IPS-18a (cell line): ENCODE measurements around the gene CDADC1.

Experiments used
- H3K27ac ChIP-seq: one replicate; pipeline ENCODE4 v1.5.1; 2013; ENCODE audit warnings: low read length
- H3K27me3 ChIP-seq: one replicate; pipeline ENCODE4 v1.6.1; 2013; ENCODE audit warnings: mild to moderate bottlenecking, low read length; ENCODE audit not compliant: control insufficient read depth, insufficient read depth
- H3K36me3 ChIP-seq: one replicate; pipeline ENCODE4 v1.6.1; 2013; ENCODE audit warnings: low read depth, low read length; ENCODE audit not compliant: control insufficient read depth
- H3K4me1 ChIP-seq: one replicate; pipeline ENCODE4 v1.6.1; 2013; ENCODE audit warnings: low read depth, low read length; ENCODE audit not compliant: control insufficient read depth
- H3K4me3 ChIP-seq: one replicate; pipeline ENCODE4 v1.5.1; 2013; ENCODE audit warnings: low read length
- H3K9ac ChIP-seq: one replicate; pipeline ENCODE4 v1.6.1; 2013; ENCODE audit warnings: mild to moderate bottlenecking, low read length, moderate library complexity
- H3K9me3 ChIP-seq: one replicate; pipeline ENCODE4 v1.6.1; 2013; ENCODE audit warnings: low read depth, low read length; ENCODE audit not compliant: control insufficient read depth

The CDADC1 gene

GRCh38 chr13:49308097-49308875, 60.6 kb downstream of the CDADC1 start:
- no peak overlapping the region for H3K27ac ChIP-seq
- H3K4me1 ChIP-seq = no peaks in the 10 kb centered on the region
- H3K9me3 ChIP-seq = no peaks in the 10 kb centered on the region
- no peak overlapping the region for H3K4me3 ChIP-seq
- H3K9ac ChIP-seq = no peak overlapping the region
- H3K36me3 ChIP-seq = no peaks in the 10 kb centered on the region
- no peaks in the 10 kb centered on the region for H3K27me3 ChIP-seq

DNA sequence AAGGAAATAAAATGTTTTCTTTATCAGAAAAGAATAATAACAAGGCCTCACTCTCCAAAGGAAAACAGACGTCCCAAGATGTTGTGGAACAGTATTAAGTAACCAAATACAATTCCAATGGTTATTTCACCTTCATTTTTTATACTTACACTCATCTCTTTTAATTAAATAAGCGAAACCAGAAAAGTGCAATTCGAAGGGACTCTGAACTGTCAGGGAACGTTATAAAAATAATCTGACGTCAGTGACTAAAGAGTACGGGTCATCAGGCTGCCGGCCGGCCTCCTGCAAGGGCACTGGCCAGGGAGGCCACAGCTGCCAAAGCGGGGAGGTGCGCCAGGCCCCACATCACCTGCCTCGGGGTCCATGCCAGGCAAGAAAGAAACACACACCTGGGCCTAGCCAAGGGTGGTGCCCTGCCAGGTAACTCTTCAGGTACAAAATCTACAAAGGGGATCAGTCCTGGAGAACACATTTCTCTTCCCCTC, 61.2 kb downstream of the CDADC1 start:
- H3K36me3 ChIP-seq = no peaks in the 10 kb centered on the region
- H3K4me3 ChIP-seq = no peak overlapping the region
- H3K4me1 ChIP-seq = no peaks in the 10 kb centered on the region
- H3K9ac ChIP-seq = no peak overlapping the region
- H3K9me3 ChIP-seq = no peaks in the 10 kb centered on the region
- H3K27ac ChIP-seq = no peak overlapping the region
- no peaks in the 10 kb centered on the region for H3K27me3 ChIP-seq

GRCh38 chr13:49310251-49310650, 62.5 kb downstream of the CDADC1 start:
- Histone ChIP-seq H3K4me3 (no peak overlapping the region), H3K36me3 (no peaks in the 10 kb centered on the region), H3K27ac (no peak overlapping the region), H3K9me3 (no peaks in the 10 kb centered on the region), H3K4me1 (no peaks in the 10 kb centered on the region), H3K27me3 (no peaks in the 10 kb centered on the region), H3K9ac (no peak overlapping the region)

DNA sequence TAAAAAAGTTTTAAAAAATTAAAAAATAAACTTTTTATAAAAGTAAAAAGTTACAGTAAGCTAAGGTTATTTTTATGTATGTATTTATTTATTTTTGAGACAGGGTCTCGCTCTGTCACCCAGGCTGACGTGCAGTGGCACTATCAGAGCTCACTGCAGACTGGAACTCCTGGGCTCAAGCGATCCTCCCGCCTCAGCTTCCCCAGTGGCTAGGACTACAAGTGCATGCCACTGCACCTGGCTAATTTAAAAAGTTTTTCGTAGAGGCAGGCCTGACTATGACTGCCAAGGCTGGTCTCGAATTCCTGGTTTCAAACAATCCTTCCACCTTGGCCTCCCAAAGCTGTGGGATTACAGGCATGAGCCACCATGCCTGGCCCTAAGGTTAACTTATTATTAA, 64.1 kb downstream of the CDADC1 start:
- H3K4me1 ChIP-seq = no peaks in the 10 kb centered on the region
- H3K27ac ChIP-seq = no peak overlapping the region
- no peaks in the 10 kb centered on the region for H3K36me3 ChIP-seq
- no peak overlapping the region for H3K4me3 ChIP-seq
- H3K9me3 ChIP-seq = no peaks in the 10 kb centered on the region
- no peak overlapping the region for H3K9ac ChIP-seq
- H3K27me3 ChIP-seq = no peaks in the 10 kb centered on the region

DNA sequence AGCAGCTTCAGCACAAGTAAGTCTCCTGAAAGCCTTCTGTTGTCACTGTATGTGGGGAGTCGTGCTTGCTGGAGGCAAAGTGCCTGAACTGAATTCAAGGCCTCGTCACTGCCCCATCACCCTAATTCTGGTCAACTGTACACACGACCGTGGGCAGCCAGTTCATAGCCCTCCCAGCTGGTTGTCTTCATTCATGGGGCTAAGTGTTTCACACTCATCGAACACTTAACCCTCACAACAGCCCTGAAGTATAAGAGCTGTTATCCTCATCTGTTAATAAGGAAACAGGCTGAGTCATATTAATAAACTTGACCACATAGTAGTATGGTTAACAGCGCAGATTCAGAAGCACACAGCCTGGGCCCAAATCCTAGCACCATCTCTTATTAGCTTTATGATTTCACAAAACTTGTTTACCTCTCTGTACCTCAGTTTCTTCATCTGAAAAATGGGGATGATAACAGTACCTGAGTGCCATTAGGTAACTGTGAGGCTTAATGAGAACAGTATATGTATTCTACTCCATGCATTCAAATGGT, 66.7 kb downstream of the CDADC1 start:
- Histone ChIP-seq H3K9me3 (no peaks in the 10 kb centered on the region), H3K9ac (no peak overlapping the region), H3K4me3 (no peak overlapping the region), H3K27ac (no peak overlapping the region), H3K36me3 (no peaks in the 10 kb centered on the region), H3K27me3 (no peaks in the 10 kb centered on the region), H3K4me1 (no peaks in the 10 kb centered on the region)

GRCh38 chr13:49315036-49315565, 67.4 kb downstream of the CDADC1 start:
- H3K36me3 ChIP-seq = no peaks in the 10 kb centered on the region
- H3K9ac ChIP-seq = no peak overlapping the region
- no peak overlapping the region for H3K27ac ChIP-seq
- H3K27me3 ChIP-seq = no peaks in the 10 kb centered on the region
- no peaks in the 10 kb centered on the region for H3K9me3 ChIP-seq
- H3K4me3 ChIP-seq = no peak overlapping the region
- no peaks in the 10 kb centered on the region for H3K4me1 ChIP-seq

DNA sequence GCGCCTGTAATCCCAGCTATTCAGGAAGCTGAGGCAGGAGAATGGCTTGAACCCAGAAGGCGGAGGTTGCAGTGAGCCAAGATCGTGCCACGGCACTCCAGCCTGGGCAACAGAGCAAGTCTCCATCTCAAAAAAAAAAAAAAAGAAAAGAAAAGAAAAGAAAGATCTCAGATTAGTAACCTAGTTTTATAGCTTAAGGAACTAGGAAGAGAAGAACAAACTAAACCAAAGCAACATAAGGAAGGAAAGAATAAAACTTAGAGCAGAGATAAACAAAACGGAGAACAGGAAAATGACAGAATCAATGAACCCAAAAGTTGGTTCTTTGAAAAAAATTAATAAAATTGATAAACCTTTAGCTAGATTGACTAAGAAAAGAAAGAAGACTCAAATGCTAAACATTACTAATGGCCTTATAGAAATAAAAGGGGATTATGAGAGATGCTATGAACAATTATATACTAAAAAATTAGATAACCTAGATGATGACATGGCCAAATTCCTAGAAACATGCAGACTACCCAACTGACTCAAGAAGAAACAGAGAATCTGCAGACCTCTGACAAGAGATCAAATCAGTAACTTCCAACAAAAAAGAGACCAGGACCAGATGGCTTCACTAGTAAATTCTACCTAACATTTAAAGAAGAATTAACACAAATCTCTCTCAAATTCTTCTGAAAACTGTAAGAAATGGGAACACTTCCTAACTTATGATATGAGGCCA, 68.2 kb downstream of the CDADC1 start:
- Histone ChIP-seq H3K27me3 (no peaks in the 10 kb centered on the region), H3K36me3 (no peaks in the 10 kb centered on the region), H3K9ac (no peak overlapping the region), H3K9me3 (no peaks in the 10 kb centered on the region), H3K4me3 (no peak overlapping the region), H3K27ac (no peak overlapping the region), H3K4me1 (no peaks in the 10 kb centered on the region)

DNA sequence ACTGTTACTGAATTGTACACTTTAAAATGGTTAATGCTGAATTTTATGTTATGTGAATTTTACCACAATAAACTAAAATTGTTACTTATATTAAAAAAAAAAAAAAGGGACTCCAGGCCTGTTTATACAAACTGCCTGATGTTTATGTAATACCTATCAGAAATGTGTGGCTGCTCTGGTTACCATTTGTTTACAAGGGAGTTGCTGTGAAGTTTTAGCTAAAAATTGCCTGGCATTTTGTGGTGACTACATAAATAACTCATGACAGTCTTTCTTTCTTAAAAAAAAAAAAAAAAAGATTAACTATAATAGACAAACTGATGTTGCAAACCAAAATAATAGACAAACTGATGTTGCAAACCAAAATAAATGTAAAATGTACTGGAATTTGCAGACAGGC, 71.8 kb downstream of the CDADC1 start:
- Histone ChIP-seq H3K27me3 (no peaks in the 10 kb centered on the region), H3K4me3 (no peak overlapping the region), H3K9me3 (no peaks in the 10 kb centered on the region), H3K36me3 (no peaks in the 10 kb centered on the region), H3K27ac (no peak overlapping the region), H3K4me1 (no peaks in the 10 kb centered on the region), H3K9ac (no peak overlapping the region)

GRCh38 chr13:49319951-49320350, 72.2 kb downstream of the CDADC1 start:
- Histone ChIP-seq H3K27me3 (no peaks in the 10 kb centered on the region), H3K9ac (no peak overlapping the region), H3K27ac (no peak overlapping the region), H3K4me3 (no peak overlapping the region), H3K4me1 (no peaks in the 10 kb centered on the region), H3K36me3 (no peaks in the 10 kb centered on the region), H3K9me3 (no peaks in the 10 kb centered on the region)

DNA sequence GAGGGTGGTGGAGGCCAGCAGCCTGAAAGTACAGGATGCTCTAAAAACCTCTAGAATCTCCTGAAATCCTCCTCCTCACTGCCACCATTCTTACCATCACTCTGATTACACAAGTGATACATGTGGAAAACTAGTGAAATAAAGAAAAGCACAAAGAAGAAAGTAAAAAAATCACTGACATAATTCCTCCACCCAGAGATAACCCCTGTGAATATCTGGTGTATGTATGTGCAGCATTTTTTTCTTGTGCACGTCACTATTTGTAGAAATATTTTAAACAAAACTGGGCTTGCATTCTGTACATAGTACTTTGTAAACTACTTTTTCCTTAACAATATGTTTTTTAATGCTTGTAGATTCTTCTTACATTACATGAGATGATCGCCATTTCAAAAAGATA, 73.2 kb downstream of the CDADC1 start:
- H3K27ac ChIP-seq = no peak overlapping the region
- no peaks in the 10 kb centered on the region for H3K27me3 ChIP-seq
- H3K4me1 ChIP-seq = no peaks in the 10 kb centered on the region
- H3K9me3 ChIP-seq = no peaks in the 10 kb centered on the region
- H3K36me3 ChIP-seq = no peaks in the 10 kb centered on the region
- H3K4me3 ChIP-seq = no peak overlapping the region
- no peak overlapping the region for H3K9ac ChIP-seq

- Histone ChIP-seq H3K36me3 (no peaks in the 10 kb centered on the region), H3K4me3 (no peak overlapping the region), H3K27ac (no peak overlapping the region)
These were observed 75.0 kb downstream of the CDADC1 start for GRCh38 chr13:49322702-49323101.

More at GRCh38 chr13:49322702-49323101, 75.0 kb downstream of the CDADC1 start:
- Histone ChIP-seq H3K9ac (no peak overlapping the region), H3K4me1 (no peaks in the 10 kb centered on the region), H3K9me3 (no peaks in the 10 kb centered on the region), H3K27me3 (no peaks in the 10 kb centered on the region)
